Inflammatory macrophage treated with lipopolysaccharide for 1 hour (primary cell): ENCODE data around the gene SLC48A1.

Source experiments
- DNase-seq, 2 donors: peaks; one replicate each; pipeline ENCODE4 v3.0.0-alpha.2; 2020 to 2022

SLC48A1 gene

DNA sequence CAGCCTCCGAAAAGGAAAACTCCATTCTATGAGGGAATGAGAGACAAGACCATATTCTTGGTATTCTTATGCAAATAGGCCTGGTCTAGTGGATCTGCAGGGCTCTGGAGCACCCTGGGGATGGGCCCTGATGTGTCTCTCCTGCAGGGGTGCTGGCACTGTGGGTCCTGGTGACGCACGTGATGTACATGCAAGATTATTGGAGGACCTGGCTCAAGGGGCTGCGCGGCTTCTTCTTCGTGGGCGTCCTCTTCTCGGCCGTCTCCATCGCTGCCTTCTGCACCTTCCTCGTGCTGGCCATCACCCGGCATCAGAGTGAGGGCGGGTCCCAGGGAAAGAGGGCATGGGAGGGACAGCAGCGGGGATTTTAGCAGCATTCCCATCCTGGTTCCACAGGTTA is 5.8 kb downstream of the SLC48A1 start:
- no peak for DNase-seq

DNA sequence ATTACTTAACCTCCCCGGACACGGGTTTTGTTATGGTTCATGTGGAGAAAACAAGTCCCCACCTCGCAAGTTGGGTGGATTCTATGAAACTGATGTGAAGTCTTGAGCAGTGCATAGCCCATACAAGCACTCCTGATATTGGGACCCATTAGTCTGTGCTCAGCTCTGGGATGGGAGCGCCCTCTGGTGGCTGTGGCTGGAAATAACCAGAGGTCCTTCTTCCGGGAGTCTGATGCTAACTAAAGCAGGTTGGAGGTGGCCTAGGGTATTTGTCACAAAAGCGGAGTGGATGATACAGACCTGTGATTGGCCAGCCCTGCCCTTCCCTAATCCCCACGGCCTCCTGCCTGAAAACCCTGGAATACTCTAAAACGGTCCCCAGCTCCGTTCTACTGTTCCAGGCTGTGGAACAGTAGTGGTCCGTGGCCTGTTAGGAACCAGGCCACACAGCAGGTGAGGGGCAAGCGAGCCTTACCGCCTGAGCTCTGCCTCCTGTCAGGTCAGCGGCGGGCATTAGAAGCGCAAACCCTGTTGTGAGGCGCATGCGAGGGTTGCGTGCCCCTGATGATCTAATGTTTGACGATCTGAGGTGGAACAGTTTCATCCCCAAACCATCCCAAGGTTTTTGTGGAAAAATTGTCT is 6.4 kb downstream of the SLC48A1 start:
- DNase-seq, result peak; percentile 69 to 98

DNA sequence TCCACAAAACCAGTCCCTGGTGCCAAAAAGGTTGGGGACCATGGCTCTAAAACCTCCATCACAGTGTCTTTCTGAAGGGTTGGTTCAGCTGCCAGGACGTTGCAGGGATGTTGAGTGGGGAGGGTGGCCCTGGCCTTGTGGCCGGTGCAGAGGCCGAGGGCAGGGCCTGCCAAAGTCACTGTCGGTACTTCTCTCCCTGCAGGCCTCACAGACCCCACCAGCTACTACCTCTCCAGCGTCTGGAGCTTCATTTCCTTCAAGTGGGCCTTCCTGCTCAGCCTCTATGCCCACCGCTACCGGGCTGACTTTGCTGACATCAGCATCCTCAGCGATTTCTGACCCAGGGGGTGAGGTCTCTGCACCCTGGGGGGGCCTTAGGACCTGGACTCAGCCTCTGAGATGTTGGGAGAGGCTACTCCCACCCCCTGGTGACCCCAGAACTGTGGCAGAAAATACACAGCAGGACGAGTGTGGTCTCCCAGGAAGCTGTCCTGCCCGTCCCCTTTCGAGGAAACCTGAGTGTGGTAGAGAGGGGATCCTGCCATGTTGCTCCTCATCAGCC is 7.0 kb downstream of the SLC48A1 start:
- DNase-seq, result no peak

DNA sequence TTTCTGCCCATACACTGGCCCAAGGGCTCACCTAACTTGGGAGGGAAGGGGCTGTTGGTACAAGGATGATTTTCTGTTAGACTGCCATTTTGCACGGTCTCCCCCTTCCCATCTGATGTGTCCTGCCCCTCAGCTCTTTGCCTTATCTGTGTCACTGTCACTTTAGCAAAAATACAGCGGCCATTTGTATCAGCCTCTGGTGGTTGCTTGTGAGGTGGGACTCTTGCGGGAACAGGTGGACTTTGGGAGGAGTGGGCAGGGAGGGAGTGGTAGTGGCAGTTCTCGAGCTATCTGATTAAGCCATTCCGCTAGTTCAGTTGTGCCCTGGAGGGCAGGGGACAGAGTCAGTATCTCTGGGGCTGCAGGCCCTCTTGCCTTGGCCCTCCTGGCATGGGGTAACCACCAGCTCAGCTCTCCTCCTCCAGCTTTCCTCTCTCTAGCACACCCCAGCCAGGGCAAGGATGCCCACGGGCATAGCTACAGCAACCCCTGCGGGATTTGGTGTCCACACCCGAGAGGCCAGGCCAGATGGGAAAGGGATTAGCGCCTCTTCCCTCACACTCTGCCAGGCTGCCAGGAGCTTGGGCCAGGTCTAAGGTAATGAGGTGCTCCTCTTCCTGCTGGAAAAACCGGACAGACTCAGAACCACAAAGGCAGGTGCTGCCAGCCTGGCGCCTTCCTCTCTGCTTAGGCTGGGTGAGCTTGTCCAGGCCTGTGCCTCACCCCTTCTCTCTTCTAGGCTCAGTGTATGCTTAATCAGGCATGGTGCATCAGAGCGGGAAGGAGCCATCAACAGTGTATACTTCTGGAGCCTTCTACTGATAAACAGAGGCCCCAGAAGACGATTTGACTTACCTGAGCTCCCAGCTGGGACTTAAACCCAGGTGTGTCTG is 8.7 kb downstream of the SLC48A1 start:
- no peak for DNase-seq

DNA sequence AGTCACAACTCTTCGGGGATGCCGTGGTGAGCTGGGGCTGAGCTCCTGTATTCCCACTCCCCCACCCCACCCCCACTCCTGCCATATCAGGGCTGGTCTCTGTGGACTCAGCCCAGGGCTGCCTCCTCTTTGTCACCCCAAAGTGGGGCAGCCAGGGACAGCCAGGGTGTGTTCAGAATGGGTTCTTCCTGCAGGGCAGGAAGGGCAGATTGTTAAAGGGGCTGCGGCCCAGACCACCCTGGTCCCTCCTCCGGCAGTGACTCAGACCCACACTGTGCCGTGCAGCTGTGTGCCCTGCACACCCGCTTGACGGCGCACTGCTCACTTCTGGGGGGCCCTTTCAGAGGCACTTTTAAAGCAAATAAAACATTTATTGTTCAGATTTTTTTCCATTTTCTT is 9.3 kb downstream of the SLC48A1 start:
- no peak for DNase-seq

DNA sequence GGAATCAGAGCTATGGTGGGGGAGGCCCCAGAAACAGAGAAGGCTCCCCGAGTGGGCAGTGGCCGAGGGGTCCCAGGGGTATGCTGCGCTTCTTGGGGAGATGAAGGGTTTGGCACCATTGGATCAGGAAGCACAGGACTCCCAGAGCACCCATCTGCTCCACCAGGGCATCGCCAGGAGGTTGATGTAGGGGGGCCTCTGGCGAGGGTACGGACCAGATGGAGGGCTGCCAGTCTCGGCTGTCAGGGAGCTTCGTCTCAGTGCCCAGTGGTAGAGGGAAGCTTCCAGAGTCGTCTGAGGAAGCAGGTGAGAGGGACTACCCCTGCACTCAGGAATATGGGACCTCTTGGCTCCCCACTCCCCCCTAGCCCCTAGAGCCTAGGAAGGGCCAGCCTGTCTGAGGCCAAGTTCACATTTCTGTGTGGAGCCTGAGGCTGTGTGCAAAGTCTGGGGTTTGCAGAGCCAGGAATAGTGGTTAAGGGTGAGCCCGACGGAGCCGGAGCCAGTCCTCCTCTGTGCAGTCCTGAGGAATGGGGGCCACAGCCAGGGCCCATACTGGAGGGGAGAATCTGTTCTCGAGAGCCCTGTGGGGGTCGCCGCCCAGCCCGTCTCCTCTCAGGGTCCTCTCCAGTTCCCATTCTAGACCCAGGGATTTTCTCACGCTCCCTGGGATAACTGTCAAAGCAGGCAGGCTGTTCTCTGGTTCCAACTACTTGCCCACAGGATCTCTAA is 10.2 kb downstream of the SLC48A1 start:
- no peak for DNase-seq

DNA sequence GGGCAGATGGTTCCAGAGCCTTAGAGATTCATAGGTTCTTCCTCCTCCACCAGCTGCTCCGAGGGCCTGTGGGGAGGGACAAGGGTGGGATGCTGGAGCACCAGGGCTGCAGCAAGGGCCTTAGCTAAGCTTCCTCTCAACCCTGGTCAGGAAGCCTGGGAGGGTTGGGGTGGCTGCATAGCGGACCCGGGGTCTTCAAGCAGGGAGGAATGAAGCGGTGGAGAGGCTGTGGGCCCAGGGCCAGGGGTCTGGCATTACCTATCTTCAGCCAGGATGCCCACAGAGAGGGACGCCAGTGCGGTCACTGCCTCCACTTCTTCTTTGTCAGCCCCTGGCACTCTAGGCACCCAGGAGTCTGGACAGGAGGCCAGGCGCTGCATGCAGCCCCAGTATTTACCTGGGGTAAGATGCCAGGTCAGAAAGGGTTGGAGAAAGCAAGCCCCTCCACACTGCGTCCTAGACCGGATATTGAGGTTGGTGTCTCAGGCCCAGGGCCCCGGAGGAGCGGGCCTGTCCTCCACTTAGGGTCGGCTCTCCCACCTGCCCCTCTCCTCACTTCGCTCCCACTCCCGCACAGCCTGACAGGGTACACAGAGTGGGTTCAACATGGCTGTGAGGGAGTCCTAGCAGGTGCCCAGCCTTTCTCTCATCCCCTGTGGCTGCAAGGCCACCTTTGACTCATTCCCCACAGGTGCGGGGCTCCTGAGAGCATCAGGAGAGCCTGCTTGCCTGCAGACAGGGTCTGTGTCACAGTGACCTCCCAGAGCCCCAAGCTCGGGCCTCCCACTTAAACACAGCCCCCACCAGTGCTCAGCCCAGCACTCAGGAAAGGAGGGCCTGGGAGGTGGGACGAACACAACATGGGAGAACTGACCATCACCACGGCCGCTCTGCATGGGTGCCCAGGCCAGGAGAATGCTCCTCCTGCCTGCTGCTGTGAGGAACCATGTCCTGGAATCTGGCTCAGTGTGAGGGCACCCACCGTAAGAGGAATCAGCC is 11.1 kb downstream of the SLC48A1 start:
- no peak for DNase-seq

DNA sequence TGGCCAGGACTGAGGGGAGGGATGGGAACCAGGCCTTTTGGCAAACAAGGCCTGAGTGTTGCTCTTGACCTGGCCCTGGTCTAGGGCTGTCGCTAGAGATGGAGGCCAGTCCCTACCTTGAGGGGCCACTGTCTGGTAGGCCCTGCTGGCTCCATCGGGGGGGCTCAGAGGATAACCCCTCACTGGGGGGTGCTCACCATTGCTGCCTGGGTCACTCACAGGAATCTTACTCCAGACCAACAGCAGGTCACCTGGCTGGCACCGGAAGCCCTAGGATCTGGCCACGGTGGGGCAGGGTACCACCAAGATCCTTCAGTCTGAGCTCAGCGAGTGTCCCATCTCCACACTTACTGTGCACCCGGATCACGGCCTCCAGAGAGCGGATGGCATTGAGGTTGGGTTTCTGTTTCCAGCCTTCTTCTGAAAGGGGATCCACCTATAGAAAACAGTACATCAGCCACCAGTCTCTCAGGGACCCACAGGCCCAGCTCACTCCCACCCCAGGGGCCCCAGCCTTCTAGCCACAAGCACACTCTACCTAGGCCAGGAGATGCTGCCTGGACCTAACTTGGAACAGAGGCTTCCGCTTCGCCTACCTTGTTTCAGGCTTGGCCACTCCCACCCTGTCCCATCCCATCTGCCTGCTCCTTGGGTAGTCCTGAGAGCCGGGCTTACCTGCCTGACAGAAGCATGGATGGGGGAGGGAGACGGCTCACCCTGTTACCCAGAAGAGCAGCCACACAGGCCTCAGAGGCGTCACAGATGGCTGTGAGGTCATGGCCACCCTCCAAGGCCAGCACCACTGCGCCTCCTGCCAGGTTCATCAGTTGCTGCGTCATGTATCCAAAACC is 12.2 kb downstream of the SLC48A1 start:
- DNase-seq, result no peak

DNA sequence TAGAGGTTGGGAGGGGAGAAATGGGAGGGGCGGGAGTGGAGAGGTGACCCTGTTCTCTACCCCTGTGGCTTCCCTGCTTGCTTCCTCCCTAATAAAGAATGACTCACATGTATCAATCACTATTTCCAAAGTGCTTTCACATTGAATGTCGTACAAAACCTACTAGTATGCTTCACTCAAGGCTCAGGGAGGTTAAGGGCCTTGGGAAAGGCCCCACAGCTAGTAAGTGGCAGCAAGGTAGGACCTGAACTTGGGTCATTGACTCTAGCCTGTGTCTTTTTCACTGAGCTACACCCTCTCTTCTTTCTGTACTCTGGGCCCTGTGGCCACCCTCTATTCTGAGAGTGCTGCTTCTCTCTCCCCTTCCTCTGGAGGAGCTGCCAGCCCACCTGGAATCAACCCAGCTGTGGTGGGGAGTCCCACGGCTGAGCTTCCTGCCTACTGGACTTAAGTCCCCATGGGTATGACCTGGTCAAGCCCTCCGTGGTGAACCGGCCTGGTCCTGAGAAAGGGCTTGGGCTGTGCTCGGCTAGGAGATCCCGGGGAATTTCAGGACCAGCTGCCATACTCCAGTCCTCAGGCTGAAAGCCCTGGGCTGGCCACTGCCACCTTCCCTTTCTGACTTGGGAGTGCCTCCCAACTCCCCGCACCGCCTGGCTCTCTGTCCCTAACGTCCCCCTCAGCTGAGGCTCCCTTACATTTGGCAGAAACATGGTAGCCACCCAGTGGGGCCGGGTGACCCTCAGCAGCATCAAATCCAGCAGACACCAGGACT is 13.0 kb downstream of the SLC48A1 start:
- DNase-seq, result no peak

DNA sequence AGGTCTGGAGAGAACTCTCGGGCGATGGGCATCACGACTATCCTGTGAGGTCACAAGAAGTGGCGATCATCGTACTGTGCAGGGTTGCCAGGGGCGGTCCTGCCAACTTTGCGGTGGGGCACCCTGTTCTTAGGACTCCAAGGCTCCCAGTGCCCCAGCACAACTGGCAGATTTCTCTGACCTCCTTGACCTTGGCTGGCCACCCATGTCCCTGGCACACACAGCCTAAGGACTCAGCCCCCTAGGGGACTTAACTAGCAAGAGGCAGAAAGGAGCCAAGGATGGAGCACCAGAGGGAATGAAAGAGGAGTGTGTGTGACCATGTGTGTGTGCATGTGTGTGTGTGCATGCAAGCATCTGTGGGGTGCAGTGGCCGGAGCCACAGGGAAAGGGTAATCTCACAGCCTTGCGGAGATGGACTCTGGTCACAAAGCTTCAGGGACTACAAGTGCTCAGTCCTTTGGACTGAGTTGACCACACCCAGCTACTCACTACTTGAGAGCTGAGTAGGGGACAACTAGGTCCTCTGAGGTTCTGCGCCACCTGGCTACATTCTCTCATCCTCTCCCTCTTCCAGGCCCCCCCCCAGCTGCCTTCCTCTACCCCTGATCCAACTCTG is 13.7 kb downstream of the SLC48A1 start:
- DNase-seq, result no peak

DNA sequence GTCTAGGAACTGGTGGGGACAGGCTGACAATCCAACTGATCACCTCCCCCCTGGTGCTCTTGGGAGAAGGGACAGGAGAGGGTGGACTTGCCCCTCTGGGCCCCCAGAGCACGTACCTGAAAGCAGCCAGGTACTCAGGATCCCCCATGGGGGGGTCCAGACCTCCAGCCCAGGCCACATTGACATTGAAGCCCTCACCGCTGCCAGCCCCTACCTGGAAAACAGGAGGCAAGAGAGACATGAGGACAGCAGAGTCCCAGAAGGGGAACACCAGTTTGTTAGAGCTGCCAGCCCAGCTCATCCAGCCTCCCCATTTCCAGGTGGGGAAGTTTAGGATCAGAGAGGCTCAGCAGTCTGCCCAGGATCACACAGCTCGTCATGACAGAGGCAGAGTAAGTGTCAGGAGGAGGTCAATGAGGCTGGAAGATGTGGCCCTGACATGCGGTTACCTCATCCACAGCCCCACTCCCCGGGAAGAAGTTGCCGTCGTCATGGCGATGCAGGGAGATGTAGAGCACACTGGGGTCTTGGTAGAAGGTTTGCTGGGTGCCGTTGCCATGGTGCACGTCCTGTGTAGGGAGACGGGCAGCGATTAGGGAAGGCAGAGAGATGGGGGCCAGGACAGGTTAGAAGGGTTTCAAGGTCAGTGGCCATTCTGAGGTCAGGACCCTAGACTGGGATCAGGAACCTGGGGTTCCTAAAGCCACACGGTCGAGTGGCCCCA is 14.7 kb downstream of the SLC48A1 start:
- no peak for DNase-seq

DNA sequence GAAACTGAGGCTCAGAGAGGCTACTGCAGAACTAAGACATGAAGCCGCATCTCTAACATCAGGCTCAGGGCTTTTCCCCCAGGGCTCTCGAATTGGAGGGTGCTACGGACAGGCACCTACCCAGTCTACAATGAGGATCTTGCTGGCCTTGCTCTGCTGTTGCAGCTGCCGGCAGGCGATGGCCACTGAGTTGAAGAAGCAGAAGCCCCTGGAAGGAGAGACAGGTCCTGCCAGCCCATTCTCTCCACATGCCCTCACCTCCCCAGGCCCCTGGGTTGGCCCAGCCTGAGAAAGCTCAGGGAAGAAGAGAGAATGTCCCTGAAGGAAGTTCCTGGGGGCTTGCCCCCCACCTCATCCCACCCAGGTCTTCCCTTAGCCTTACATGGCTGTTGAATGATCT is 16.1 kb downstream of the SLC48A1 start:
- DNase-seq, result no peak

DNA sequence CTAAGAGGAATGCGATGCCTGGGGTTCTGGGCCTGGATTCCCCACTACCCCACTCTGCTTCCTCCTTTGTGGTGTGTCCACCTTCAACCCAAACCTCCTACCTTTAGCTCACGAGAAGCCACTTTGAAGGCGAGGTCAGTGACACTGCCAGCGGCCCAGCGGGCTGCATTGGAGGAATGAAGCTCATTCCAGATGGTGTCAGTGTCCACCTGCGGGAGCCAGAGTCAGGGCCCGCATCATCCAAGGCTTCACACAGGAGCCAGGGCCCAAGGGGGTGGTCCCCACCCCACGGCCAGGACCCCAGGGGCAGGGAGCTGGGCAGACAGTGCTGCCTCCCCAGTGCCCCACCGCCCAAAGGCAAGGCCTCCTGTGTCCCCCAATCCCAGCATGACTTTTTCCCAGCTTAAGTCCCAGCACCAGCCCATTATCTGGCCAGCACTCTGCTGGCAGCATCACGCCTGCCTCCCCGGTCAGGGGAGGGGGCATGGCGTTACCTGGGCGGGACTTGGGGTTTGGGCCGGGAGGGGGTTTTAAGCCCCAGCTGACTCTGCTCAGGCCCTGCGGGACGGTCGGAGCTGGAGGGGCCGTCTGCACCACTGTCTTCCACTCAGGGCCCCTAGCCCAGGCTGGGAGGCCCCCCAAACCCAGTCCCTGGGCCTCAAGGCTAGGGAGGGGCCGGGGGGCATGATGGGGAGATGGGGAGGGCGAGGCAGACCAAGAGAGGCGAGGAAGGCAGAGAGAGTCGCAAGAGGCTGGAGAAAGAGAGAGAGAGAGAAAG is 16.9 kb downstream of the SLC48A1 start:
- DNase-seq, result no peak

DNA sequence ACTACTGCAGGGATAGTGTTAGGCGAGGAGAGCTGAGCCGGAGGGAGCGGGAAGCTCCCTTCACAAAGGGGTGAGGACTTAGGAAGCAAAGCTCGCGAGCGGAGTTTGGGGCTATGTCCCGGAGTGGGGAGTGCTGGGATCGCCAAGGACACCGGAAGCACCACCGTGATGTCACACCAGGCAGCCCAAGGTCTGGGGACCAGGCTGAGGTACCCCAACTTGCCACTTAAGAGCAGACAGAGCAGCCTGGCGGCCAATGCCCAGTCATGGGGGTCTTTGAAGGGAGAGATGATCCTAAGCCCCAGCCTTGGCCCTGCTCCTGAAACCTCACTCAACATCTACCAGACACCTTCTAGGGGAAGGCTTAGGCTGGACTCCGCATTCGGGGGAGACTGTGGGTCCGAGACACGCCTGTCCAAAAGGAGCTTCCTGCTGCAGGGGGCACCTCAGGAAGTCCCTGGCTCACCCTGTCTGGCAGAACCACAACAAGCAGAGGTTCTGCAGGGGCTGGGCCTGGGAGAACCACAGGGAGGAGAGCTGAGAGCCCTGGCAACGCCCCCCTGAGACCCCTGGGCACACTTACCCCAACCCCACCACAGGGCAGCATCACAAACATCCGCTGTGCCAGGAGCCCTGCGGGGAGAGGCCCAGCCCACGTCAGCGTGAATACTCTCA is 17.8 kb downstream of the SLC48A1 start:
- DNase-seq, result no peak

DNA sequence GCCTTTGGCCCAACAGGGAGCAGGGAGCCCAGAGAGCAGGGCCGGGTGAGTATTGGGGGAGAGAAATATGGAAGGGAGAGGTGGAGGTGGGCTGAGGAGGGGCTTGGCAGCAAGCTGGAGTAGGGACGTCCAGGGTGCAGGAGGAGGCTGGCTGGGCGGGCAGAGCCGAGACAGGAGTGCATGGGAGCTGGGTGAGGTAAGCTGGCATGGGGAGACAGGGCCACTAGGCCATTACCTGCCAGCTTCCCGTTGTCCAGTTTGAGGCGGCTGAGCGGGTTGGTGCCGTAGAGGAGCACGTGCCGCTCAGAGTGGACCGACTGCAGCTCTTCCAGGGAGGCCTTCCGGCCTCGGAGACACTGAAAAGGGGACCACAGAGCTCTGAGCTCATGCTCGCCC is 18.3 kb downstream of the SLC48A1 start:
- DNase-seq, result no peak

DNA sequence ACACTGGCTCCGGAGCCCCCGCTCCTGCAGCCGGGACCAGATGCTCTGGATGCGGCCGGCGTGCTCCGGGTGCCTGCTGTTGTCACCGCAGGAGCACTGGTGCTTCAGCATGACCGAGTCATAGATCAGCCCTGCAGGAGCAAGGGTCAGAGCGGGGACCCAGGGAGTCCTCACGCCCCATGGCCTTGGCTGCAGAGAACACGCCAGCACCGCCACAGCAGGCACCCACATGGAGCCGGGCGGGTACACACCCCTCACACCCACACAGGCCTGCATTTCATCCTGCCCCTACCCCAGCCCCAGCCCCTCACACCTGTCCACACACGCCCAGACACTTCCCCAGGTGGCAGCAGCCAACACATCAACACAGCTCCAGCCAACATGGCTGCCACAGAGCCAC is 18.8 kb downstream of the SLC48A1 start:
- no peak for DNase-seq

DNA sequence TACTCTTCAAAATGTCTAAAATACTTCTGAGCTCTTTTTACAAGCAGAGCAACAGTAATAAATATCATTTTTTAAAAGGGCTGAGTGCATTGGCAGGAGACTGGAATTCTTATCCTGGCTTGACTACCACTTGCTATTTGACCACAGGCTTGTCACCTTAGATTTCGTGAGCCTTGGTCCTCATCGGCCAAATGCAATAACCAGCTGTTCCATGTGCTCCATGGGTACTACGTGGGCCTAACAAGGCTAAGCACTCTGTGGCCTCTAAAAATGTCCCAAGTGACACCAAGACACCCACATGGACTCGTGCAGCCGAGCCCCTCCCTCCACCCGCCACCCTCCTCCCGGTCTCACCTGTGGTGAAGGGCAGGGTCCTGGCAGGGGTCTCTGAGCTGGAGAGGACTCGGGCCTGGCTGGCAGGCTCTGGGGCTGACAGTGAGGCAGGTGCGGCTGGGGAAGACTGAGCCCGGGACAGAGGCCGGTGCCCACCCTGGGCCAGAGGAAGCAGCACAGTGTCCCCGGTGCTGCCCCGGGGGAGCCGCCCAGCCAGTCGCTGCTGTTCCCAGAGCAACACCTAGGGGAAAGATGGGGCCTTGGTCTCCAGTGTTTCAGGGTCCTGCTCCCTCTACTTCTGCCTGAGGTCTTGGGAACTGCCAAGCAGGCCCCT is 20.1 kb downstream of the SLC48A1 start:
- no peak for DNase-seq
